Measurements from ENCODE around the gene YWHAQ.
A peak's percentile ranks its signal among the peaks of the same experiment; 100 is the strongest.
"Not testable (repeated sequence)": the region's sequence is repeated elsewhere in the genome, so short reads cannot be mapped to it uniquely, and the experiment has no call there.

The YWHAQ gene

DNA sequence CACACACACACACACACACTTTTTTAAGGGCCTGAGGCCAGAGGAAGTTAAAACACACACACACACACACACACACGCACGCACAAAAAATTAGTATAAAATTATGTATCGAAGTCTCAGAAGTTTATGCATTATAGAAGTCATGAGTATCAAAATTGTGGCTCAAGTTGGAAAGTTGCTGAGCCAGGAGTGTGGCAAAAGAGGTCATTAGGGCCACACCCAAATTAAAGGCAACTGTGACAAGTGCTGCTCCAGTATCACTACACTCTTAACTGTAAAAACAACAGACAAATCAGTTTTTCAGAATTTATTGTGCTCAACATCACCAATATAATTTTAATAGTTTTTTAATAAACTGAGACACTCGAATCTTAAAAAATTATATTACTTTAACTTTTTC, 36.9 kb downstream of the YWHAQ start:
- DNase-seq, result peak; percentile 33 to 58 (median 41)

DNA sequence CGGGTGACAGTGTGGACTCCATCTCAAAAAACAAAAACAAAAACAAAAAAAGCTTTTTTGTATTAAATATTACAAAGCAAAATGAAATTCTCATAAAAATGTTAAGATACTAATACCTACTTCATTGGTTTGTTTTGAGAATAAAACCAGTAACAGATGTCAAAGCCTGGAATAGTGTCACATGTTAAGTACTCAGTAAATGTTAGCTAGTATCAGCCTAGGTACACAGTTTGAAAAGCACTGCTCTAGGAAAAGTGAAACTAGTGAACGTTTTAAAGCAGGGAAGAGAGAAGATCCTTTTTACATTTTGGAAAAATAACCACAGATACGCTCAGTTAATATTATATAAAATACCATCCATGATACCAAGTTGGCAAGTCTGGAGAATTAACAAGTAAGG, 38.1 kb downstream of the YWHAQ start:
- DNase-seq, result no peak

DNA sequence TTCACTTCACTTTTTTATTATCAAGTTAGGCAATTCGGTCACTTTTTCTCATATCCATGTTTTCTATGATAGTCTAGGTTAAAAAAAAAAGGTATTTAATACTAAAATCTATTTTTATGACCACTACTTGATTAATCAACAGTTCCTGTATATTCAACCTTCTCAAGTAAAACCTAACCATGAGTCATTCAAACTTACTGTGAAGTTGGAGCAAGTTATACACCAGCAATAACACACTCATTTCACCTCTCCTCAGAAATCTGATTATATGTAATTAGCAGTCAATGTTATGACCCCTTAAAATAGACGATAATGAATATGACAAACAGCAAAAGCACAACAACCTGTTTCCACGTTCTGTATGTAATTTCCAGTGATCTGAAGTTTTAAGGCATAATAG, 40.2 kb downstream of the YWHAQ start:
- no peak for DNase-seq

DNA sequence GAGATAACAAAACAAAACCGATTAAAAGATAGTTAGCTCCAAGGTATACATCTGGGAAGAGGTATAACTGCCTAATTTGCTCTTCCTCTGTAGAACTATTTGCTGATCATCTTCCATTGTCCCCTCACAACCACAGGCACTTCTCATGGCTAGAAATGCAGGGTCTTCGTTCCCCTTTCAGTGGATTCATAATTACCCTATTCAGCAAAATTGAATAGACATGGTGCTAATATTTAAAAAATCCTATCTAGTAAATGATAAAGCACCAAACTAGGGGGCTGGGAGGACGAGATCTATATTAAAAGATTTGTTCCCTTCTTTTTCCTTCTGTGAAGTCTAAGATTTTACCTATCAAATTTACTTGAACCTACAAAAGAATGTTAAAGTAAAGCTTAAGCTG, 44.3 kb downstream of the YWHAQ start:
- DNase-seq, result no peak

DNA sequence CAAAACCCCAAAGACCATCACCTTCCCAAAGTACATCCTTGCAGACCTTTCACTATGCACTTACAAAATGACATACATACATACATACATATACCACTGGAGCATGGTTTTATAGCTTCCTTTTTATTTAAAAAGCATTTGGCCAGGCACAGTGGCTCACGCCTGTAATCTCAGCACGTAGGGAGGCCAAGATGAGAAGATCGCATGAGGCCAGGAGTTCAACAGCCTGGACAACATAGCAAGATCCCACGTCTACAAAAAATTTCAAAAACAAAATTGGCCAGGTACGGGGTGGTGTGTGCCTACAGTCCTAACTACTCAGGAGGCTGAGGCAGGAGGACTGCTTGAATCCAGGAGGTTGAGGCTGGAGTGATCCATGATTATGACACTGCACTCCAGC, 45.3 kb downstream of the YWHAQ start:
- no peak for DNase-seq

DNA sequence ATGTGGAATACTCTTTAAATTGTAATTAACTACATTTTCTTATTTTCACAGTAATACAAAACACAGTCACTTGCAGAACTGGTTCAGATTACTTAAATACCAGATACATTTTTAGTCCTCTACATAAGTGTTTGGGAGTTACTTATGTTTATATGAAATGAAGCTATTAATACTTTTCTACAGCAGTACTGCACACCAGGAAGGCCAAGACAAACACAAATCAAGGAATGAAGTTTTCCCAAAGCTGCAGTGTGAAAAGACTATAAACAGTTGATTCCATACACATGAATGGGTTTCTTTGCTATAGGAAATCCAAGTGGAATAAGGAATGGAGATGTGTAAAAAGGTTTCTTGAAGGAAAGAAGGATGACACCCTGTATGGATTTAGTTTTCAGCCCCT, 45.9 kb downstream of the YWHAQ start:
- DNase-seq, result not testable (repeated sequence)

DNA sequence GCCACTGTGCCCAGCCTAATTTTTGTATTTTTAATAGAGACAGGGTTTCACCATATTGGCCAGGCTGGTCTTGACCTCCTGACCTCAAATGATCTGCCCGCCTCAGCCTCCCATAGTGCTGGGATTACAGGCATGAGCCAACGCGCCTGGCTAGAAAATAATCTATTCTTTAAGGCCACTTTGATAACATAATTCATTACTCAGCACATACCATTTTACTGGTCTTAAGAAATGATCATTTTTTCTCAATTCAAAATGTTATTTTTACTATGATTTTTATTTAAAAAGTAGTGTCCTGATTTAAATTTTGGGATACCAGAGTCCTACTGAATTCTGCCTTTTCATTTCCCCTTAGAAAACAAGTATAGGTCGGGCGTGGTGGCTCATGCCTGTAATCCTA, 48.2 kb downstream of the YWHAQ start:
- DNase-seq, result no peak

DNA sequence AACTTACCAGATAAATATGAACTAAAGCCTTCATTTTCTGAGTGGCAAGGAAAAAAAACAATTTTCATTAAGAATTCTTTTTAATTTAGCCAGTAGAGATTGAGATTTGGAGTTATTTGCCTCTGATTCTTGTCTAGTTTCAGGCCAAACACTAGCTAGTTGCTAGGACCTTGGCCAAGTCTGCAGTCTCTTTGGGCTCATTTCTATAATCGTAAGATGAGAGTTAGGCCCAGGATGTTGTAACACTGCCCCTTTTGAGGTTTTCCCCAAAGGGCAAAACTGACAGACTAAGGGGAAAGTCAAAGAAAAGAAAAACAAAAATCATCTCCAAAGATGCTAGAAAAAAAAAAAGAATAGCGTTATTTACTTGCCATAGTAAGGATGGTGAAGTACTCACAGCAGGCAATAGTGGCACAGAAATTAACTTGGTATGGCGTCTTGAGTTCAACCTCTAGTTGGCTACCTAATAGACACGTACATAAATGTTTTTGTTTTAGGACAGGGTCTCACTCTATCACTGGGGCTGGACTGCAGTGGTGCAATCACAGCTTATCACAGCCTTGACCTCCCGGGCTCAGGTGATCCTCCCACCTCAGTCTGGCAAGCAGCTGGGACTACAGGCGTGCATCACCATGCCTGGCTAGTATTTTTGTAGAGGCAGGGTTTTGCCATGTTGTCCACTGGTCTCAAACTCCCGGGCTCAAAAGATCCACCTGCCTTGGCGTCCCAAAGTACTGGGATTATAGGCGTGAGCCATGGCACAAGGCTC, 52.1 kb downstream of the YWHAQ start:
- no peak for DNase-seq

DNA sequence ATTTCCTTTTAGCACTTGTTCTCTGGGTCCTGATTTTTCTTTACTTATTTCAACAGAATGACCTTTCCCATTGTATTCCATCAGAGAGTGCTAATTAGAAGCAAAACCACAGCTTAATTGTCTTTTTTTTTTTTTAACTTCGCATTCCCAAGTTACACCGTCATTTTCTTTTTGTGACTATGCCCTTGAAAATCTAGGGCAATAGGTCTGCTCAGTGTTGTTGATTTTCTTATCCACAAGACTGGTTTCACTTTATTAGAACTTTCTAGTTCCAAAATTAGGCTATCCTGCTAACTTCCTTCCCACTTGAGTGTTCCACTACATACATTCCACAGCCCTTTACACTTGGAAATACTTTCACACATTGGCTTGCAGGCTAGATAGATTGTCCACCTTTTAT, 56.5 kb downstream of the YWHAQ start:
- no peak for DNase-seq

DNA sequence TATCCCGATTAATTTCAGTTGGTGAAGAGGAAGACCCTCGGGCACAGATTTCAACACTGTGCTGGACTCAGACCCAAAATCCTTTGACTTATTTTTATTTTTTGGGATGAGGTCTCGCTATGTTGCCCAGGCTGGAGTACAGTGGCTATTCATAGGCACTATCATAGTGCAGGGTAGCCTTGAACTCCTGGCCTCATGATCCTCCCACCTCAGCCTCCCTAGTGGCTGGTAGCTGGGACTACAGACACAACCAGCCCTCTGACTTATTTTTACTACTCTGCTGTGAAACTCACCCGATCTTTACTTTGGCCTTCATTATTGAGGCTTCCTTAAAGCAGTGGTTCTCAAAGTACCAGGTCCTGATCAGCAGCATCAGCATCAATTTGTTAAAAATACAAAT, 57.0 kb downstream of the YWHAQ start:
- no peak for DNase-seq

DNA sequence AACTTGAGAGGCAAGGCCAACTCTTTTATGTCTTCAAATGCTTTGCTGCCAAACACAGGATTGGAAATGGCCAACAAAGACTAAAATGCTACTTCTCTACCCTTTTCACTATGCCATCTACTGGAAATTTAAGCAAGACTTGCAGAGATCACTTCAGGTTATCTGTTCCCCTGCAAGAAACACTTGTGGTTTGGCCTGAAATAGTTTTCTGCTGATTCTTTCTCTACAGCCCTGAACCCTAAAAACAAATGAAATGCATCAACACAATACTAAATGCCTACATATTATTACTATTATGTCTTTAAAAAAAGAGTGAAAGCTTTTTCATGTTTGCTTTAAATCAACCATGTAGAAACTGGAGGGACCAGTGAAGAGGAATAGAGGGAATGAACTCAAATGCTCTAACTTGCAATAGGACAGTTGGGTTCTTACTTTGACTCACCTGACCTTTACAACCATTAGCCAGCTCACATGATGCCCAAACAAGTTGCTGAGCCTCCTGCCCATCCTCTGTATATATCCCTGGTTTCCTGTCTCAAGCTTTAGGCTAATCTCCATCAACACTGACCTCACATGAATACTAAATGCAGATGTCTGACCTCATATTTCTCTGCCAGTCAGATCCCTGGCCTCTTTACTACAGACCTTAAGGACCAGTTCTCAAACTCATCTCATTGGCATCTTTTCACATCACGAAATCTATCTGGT, 57.6 kb downstream of the YWHAQ start:
- DNase-seq, result no peak

DNA sequence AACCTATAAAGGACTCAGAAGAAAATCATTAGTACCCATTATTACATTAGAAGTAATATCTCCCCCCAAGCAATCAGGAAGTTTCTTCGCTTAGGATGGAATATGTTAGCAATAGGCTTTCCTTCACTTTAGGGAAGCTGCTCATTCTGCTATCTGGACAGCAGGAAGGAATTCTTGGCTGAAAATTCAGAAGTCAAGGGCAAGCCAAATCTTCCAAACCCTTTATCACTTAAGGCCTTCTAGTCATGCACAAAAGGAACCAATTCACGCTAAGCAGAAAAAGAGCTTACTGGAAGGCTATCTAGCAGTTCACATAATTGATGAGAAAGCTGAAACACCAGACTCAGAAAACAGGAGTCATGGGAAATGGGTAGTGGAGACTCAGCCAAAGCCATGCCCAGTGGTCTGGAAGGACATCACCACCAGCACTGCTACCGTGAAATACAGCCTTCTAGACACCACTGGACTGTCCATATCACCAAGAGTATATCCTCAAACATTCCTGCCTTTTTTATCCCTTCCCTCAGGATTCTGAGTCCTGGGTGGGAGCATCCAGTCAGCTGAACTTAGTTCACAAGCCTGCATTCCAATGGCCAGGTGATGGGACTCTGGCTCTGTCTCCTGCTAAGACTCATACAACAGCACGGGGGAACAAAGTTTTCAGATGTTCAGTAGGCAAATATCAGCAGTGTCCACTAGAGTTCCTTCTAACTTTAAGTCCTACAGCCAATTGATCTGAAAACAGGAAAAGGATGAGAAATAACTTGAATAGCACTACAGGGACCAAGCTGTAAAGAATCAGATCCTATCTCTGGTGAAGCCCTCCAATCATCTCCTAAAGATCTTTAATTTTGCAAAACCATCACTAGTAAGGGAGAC, 60.4 kb downstream of the YWHAQ start:
- DNase-seq, result peak in 1 of 3 donors; percentile 32

DNA sequence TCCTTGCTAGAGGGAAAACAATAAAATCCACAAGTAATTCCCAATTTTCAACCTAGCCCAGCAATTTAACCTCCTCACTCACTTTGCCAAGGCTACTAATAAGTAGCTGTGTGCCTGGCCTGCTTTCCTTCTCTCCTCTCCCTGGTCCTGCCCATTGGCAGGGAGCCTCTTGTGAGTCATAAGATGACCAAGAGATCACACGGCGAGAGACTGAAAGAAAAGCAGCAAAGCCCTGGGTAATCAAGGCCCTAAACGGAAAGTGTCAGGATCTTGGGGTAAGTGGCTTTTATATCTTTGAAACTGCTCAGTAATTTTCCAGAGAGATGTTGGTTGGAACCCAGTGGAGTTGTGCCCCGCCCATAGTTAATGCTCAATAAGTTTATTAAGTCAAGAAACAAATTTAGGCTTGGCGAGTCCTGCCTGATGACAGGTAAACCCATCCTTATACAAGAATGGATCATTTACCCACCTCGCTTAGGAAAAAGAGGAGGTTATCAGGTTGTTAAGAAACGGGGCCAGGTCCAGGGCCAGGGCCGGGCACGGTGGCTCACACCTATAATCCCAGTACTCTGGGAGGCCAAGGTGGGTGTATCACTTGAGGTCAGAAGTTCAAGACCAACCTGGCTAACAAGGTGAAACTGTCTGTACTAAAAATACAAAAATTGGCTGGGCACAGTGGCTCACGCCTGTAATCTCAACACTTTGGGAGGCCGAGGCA, 65.2 kb downstream of the YWHAQ start:
- peak; percentile 87 to 89 (median 87) for DNase-seq

DNA sequence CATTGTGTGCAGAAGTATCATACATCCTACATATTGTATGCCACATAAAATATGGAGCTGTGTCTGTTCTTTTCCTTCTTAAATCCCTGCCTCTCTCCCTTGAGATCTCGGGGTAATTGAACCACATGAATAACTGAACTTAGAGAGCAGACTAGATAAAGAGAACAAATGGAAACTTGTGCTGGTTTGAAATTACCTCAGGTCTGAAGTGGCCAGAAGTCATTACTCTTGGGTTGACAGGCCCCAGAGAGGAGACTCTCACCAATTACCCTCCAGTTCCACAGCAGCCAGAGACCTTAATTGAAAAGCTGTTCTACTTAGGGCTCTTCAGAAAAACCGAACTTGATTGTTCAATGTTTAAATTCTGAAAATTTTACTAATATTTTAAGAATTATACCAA, 70.2 kb downstream of the YWHAQ start:
- DNase-seq, result no peak

DNA sequence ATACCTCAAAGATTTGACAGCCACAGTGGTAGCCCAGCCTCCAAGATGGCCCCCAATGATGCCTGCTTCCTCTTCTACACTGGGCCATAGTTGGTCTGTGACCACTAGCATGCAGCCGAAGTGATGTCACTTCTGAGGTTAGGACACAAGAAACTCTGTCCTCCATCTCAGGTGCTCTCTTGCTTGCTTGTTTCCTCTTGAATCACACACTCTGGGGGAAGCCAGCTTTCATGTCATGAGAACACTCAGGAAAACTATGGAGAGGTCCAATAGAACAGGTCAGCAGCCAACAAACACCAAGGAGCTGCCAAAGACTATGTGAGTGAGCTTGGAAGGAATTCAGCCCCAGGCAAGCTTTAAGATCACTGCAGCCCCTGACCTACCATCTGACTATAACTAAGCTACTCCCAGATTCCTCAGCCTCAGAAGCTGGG, 71.8 kb downstream of the YWHAQ start:
- no peak for DNase-seq

DNA sequence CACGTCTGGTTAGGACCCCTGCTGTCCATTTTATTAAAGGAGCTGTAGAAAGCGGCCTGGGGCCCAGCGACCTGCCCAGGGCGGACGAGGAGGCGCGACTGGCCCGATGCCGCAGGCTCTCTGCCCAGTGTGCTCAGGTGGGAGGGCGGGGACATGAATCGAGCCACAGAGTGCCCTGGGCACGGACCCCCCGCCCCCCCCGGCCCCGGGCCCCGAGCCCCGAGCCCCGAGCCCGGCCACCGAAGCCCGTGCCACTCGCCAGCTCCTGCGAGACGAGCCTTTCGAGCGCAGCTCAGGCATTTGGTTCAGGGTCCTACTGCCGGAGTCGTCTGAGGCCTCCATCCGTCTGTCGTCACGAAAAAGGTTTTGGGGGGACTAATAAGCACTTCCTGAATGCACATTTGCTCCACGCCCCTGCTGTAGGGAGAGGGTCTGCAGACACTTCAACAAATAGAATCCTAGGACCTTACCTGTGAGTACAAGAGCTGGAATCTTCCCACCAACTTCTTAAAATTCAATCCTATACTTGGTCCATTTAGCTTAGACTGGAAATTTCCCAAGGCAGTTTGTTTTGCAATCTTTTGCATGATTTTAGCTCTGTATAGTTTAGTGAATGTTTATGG, 74.6 kb downstream of the YWHAQ start:
- peak in 1 of 3 donors; percentile 47 for DNase-seq

DNA sequence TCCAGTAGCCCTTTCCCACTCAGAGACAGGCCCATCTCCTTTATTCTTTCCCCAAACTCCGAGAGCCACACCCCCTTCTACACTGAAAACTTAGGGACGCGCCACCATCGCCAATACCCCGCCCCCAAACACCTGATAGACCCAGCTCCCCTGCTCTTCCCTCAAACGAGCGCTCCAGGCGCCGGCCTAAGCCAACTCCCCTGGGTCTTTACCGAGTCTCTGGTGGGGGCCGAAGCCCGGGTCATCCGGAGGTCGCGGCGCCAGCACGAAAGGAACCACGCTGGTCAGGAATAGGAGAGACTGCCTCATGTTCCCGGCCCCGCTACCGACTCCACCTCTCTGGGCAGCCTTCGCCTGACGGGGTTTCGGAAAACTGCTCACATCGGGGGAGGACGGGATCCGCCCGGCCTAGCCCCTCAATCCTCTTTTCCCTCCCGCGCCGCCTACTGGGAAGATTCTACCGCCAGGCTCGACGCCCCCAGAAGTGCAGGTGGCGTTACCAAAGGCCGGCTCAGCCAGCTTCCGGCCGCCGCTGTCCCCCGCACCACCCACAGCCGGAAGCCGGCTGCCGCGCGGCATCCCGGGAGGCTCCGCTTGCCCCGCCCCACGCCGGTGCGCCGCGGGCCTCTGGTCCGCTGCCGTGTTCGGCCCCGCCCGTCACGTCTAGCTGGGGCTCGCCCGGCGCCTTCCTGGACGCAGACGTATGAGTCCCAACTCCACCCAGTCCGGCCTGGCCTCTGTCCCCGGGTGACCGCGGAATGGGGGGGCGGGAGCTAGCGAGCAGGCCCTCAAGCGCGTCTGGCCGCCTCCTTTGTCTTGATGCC, 75.3 kb downstream of the YWHAQ start, which contains the start of gene ADAM17:
TSS of gene ADAM17 (minus strand) at position 534 of the 824 bp plus-strand sequence. CDS start at position 309, 225 bp downstream.
- peak; percentile 98 to 99 (median 99) for DNase-seq

DNA sequence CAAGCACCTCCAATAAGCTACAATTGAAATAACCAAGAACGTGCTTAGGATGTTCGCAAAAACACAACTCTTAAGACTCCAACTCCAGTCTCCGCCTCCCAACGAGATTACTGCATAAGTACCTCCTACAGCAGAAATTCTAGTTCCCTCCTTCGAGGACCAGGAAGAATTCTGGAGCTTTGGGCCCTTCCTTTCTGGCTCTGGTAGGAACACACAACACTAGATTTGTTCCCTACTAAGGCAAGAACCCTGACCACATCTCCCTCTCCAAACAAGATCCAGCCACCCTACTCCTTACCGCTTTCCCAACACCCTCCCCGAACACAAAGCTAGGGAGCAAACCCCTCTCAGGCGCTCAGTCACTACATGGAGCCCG, 75.9 kb downstream of the YWHAQ start:
- peak; percentile 88 to 93 (median 90) for DNase-seq

DNA sequence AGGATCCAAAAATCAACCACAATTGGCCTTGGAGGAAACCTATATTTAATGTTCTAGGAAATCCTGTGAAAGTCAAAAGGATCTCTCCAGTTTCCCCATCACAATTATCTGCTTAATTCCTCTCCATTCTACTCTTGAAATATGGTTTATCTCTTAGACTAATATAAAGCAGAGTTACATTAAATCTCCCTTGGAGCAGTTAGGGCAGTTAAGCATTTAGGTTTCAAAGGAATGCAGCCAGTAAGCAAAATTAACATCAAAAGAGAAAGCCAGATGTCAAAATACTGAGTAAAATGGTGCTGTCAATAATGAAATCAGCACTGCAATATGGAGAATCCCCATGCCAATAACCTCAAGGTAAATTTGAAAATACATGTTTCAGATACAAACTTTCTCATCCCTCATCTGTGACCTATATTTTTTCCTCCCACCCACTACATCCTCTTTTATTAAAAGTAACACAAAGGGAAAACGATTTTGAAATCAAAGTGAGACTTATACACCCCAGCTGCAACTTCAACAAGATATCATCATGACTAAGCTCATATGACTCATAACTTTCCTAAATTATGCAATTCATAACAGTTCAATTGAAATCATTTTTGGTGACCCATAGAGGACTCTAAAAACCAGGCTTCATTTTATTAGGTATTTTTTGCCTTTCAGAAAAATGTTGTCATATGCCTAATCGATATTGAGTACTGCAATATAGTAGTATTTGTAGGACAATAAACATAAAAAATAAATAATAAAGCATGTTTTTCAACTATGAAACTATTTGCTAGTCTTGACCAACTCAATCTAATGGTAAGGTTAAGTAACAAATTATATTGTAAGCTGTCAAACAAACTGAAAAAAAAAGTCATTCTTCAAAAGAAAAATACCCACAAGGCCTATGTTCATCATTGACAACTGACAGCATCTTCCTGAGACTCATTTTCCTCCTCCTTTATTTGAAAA, 78.3 kb downstream of the YWHAQ start:
- DNase-seq, result peak; percentile 80 to 100 (median 99)

DNA sequence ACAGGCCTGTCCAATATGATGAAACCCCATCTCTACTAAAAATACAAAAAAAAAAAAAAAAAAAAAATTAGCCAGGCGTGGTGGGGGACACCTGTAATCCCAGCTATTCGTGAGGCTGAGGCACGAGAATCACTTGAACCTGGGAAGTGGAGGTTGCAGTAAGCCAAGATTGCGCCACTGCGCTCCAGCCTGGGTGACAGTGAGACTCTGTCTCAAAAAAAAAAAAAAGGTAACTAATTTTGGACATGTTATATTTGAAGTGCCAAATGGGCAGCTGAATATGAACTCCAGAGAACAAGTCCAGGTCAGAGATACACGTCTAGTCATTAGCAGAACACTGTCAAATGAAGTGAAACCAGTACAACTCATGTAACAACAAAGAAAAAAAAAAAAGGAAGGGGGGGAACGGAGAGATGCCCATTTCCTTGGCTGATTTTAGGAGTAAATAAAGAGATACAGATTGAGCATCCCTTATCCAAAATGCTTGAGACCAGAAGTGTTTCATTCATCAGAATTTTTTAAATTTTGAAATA, 79.9 kb downstream of the YWHAQ start:
- peak; percentile 42 to 66 (median 50) for DNase-seq
